T47D (cell line): ENCODE data around the gene RUVBL2.
A peak's percentile ranks its signal among the peaks of the same experiment; 100 is the strongest.
"Not testable (repeated sequence)": the region's sequence is repeated elsewhere in the genome, so short reads cannot be mapped to it uniquely, and the experiment has no call there.

Source experiments
- DNase-seq, 2 experiments: peaks; one replicate each; pipeline versions ENCODE4 v3.0.0 to v3.0.0-alpha.2; 2011 to 2012; ENCODE audit warnings: low read depth in 1 of 2, low spot score in 1 of 2
- JUND ChIP-seq: IDR thresholded peaks from 2 replicates; pipeline ENCODE4 v1.6.1; 2012; ENCODE audit warnings: low read depth
- in situ Hi-C: cut with HindIII; loops from 2 replicates; pipeline ENCODE4 v1.10.0; 2016; ENCODE audit warnings: low sequenced_read_pairs, low pct_unique_long_range_greater_than_20kb

Gene RUVBL2

DNA sequence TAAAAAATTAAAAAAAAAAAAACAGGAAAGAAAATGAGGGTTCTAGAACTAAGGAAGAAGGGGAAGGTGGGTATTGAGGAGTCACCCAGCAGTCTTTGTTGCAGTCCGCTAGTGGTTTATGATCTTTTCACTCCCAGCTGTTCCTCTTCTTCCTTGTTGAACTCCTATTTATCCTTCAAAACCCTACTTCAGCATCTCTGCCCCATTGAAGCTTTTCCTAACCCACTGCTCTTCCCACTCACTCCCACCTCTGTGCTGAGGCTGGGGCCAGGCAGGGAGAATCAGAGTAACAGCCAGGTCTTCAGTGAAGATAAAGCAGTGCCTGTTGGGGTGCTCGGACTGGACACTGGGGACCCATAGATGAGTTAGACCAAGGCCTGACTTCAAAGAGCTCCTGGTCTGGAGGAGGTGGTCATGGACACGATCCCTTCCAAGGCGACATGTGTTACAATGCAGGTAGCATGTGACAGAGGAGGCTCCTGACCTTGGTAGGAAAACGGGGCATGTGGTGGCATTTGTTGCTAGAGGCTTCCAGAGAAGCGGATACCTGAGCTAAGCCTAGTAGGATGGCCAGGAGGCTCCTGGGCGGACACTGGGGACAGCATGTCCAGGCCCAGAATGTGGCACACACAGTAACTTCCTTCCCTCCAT lies 11.4 kb downstream of the RUVBL2 start:
- DNase-seq = no peak
- no peak for TF ChIP-seq JUND
- in situ Hi-C loops = no loop called here

DNA sequence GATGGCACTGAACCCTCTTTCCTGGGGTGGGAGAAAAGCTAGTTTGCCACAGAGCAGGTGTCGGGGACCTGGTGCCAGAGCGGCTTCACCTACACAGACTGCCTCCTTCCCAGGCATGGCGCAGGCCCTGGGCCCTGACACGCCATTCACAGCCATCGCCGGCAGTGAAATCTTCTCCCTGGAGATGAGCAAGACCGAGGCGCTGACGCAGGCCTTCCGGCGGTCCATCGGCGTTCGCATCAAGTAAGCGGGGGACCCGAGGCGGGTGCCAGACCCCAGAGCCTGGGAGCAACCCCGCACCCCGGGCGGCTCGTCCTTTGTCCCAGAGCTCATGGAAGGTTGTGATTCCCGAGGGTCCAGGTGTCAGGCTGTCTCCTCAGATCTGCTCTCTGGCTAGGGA lies 13.2 kb downstream of the RUVBL2 start:
- in situ Hi-C loops = no loop called here
- DNase-seq = no peak
- TF ChIP-seq JUND = no peak

DNA sequence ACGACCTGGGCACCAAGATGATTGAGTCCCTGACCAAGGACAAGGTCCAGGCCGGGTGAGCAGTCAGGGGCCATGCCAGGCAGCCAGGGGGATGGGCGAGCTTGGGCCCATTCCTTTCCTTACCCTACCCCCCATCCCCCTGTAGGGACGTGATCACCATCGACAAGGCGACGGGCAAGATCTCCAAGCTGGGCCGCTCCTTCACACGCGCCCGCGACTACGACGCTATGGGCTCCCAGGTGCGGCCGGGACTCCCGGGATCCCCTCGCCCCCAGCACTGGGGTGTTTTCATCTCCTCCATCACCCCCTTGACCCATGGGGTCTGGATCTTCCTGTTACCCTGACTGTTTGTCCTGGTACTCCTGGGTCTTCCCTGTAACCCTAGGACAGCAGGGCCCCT lies 16.1 kb downstream of the RUVBL2 start:
- no peak for TF ChIP-seq JUND
- DNase-seq = no peak
- in situ Hi-C loops = no loop called here

- no peak for DNase-seq
- no peak for TF ChIP-seq JUND
- in situ Hi-C loops = no loop called here
Observed at GRCh38 chr19:49010453-49010852, 16.8 kb downstream of the RUVBL2 start.

GRCh38 chr19:49011194-49011593 lies 17.5 kb downstream of the RUVBL2 start:
- in situ Hi-C loops = no loop called here
- DNase-seq = no peak
- TF ChIP-seq JUND = no peak

DNA sequence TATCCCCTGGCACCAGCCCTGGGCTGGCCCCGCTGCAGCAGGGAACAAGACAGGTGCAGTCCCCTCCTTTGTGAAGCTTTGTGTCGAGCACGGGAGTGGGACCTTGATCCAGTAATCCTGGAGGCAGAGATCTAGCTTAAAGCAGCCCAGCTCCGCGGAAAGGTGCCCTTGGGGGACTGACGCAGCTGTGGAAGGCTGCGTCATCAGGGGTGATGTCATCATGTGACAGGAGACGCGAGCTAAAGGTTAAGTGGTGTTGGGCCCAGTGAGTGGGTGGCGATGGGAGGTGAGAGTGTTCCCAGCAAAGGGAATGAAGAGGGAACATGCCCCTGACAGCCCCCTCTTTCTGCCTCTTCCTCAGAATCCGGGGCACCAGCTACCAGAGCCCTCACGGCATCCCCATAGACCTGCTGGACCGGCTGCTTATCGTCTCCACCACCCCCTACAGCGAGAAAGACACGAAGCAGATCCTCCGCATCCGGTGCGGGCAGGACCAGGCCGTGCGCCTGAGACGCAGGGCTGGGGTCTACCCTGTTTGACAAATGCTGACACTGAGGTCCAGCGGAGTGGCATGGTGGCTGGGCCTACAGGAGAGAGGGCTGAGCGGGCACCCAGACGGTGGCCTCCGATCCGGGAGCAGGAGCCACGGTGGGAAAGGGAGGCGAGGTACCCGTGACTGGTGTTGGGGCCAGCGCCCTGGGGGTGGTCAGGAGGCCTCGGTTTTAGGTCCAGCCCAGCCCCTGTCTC lies 20.6 kb downstream of the RUVBL2 start:
- no peak for DNase-seq
- in situ Hi-C loops = no loop called here
- no peak for TF ChIP-seq JUND

DNA sequence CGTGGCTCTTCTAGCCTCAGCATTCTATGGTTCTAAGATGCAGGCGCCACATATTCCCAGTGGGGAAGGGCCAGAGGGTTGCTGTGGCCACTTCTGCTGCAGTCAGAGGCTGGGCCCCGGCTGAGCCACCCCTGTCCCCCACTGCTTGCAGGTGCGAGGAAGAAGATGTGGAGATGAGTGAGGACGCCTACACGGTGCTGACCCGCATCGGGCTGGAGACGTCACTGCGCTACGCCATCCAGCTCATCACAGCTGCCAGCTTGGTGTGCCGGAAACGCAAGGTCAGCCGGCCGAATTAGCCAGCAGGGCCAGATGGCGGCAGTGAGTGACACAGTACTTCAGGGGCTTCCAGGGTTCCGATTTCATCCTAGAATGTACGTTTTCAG lies 21.2 kb downstream of the RUVBL2 start:
- no peak for TF ChIP-seq JUND
- in situ Hi-C loops = no loop called here
- DNase-seq = no peak

DNA sequence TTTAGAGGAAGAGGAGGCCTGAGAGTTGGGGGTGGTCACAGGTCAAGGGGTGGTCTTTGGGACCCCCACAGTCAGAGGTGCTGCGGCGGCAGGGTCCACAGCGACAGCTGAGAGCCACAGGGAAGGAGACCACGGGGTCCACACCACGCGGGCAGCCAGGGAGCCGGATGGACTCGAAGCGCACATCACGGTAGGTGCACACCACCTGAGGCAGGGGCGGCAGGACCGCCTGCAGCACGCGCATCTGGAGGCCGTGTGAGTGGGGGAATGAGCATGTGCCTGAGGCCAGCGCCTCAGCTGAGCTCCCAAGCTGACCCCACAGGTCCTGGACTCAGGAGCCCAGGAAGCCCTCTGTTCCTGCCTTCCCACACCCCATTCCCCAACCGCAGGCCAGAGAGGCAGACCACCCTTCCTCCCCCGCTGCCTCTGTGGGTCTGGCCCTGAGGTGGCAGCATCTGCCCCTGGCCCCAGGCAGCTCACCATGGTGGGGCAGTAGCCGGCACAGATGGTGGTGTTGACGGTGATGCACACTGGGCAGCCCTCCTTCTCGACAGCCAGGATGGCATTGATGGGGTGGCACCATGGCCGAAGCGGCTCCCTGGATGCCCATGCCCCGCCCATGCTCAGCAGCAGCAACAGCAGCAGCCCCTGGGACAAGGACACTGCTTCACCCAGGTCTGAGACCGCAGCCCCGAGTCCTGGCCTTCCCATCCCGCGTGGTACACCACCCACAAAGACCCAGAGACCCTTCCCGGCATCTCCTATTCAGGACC lies 22.6 kb downstream of the RUVBL2 start:
- no peak for TF ChIP-seq JUND
- DNase-seq = no peak
- in situ Hi-C loops = no loop called here

DNA sequence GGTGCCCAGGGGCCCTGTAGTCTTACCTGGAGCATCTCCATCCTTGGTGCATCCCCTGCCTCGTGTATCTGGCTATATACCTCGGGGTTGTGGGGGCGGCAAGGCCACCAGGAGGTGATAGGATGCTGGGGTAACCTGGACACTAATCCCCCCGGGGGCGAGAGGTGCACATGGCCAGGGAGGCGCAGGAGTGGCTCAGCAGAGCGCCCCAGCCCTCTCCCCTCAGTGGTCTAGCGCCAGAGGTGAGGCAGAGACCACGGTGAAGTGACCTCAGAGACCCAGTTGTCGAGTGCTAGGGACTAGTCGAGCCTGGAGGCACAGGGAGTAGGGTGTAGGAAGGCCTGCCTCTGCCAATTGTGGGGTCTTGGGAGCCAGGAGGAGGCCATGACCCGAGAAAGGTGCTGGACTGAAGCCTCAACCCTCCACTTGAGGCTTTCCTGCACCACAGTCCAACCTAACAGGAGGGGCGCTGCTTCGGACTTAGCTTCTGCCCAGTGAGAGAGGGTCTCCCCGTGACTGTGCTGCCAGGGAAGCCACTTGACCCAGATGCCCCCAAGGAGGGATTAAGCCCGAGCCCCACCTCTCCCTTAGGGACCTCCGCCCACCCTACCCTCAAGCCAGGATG lies 23.5 kb downstream of the RUVBL2 start, which contains the start of gene LHB:
Gene LHB, minus strand, starts transcription at position 51 of the 625 bp plus-strand sequence. Its CDS starts 10 bp downstream, at position 41.
- in situ Hi-C loops = no loop called here
- no peak for TF ChIP-seq JUND
- no peak for DNase-seq

DNA sequence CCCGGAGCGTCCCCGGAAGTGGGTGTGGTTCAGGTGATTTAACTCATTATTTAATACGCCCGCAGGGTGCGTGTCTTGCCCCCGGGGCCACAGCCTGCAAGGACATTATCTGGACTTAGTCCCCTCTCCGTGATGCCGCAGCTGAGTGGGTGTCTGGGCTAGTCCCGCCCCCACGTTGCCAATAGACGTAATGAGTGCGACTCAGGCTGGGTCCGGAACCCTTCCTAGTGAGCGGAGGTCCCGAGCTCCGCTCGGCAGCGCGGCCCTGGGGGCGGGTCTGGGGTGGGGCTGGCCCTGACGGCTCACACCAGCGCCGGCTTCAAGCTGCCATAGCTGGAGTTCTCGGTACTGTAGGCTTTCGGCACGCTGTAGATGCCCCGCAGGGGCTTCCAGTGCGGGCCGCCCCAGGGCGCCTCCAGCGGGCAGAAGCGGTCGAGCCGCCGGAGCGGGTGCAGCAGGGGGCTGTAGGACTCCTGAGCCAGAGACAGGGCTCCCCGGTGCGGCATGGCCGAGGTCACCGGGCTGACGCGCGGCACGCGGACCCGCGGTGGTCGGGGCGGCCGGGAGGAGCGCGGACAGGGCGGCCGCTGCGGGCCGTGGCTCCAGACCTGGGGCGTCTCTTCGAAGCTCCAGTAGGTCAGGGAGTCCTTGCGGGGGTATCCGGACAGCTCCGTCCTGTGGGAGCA lies 24.1 kb downstream of the RUVBL2 start:
- in situ Hi-C loops = no loop called here
- DNase-seq = peak in 1 of 2 experiments; percentile 45
- TF ChIP-seq JUND = no peak

GRCh38 chr19:49018388-49019241 lies 24.9 kb downstream of the RUVBL2 start:
- DNase-seq, in situ Hi-C loops: not testable (repeated sequence)
